ENCODE measurements around the gene DCPS.
"Not testable (repeated sequence)": the region's sequence is repeated elsewhere in the genome, so short reads cannot be mapped to it uniquely, and the experiment has no call there.

Gene DCPS

GRCh38 chr11:126362879-126363655 lies 59.2 kb downstream of the DCPS start:
- DNase-seq (ENCODE audit: low read depth) = no peak

- DNase-seq (ENCODE audit: low read depth) = no peak
Measured at GRCh38 chr11:126363706-126364248, 59.9 kb downstream of the DCPS start.

- not testable (repeated sequence) for DNase-seq (ENCODE audit: low read depth)
Measured at GRCh38 chr11:126364735-126365134, 60.9 kb downstream of the DCPS start.

GRCh38 chr11:126365508-126365907 lies 61.6 kb downstream of the DCPS start:
- DNase-seq (ENCODE audit: low read depth) = not testable (repeated sequence)

- DNase-seq (ENCODE audit: low read depth) = no peak
Measured at GRCh38 chr11:126366064-126366822, 62.4 kb downstream of the DCPS start.

GRCh38 chr11:126366823-126367654 lies 63.2 kb downstream of the DCPS start:
- not testable (repeated sequence) for DNase-seq (ENCODE audit: low read depth)

- not testable (repeated sequence) for DNase-seq (ENCODE audit: low read depth)
Measured at GRCh38 chr11:126367806-126368205, 63.9 kb downstream of the DCPS start.

GRCh38 chr11:126368336-126369119 lies 64.7 kb downstream of the DCPS start:
- not testable (repeated sequence) for DNase-seq (ENCODE audit: low read depth)

- no peak for DNase-seq (ENCODE audit: low read depth)
Measured at GRCh38 chr11:126370016-126370415, 66.2 kb downstream of the DCPS start.

GRCh38 chr11:126371595-126371994 lies 67.7 kb downstream of the DCPS start:
- DNase-seq (ENCODE audit: low read depth) = no peak

GRCh38 chr11:126373389-126374066 lies 69.7 kb downstream of the DCPS start:
- not testable (repeated sequence) for DNase-seq (ENCODE audit: low read depth)

- not testable (repeated sequence) for DNase-seq (ENCODE audit: low read depth)
Measured at GRCh38 chr11:126374562-126375300, 70.9 kb downstream of the DCPS start.

- no peak for DNase-seq (ENCODE audit: low read depth)
Measured at GRCh38 chr11:126375726-126376125, 71.9 kb downstream of the DCPS start.

- DNase-seq (ENCODE audit: low read depth) = no peak
Measured at GRCh38 chr11:126378763-126379162, 74.9 kb downstream of the DCPS start.

GRCh38 chr11:126380909-126381308 lies 77.0 kb downstream of the DCPS start:
- no peak for DNase-seq (ENCODE audit: low read depth)

- DNase-seq (ENCODE audit: low read depth) = not testable (repeated sequence)
Measured at GRCh38 chr11:126381960-126382359, 78.1 kb downstream of the DCPS start.

- not testable (repeated sequence) for DNase-seq (ENCODE audit: low read depth)
Measured at GRCh38 chr11:126382641-126383040, 78.8 kb downstream of the DCPS start.

- no peak for DNase-seq (ENCODE audit: low read depth)
Measured at GRCh38 chr11:126383339-126384335, 79.8 kb downstream of the DCPS start.

Data from HS-27A (cell line).